22Rv1 (cell line): ENCODE data around the gene CCL17.

Experiments used
- CTCF ChIP-seq: fragments of 450-650 bp; IDR thresholded peaks from 2 replicates; pipeline ENCODE4 v1.5.1; 2017; ENCODE audit warnings: mild to moderate bottlenecking
- ZFX ChIP-seq: fragments of 450-650 bp; IDR thresholded peaks from 2 replicates; pipeline ENCODE4 v1.6.1; 2017; ENCODE audit warnings: antibody characterized with exemption, borderline replicate concordance

- TF ChIP-seq CTCF (no peak), ZFX (no peak)
Observed at GRCh38 chr16:57416084-57416483, 11.5 kb downstream of the CCL17 start.
